GM10847 (cell line): ENCODE results near the gene PTPRO.

ENCODE experiments used
- POLR2A ChIP-seq: IDR thresholded peaks from 2 replicates; pipeline ENCODE4 v1.6.1; 2011; ENCODE audit not compliant: insufficient read length; ENCODE audit errors: extremely low read depth

PTPRO gene

DNA sequence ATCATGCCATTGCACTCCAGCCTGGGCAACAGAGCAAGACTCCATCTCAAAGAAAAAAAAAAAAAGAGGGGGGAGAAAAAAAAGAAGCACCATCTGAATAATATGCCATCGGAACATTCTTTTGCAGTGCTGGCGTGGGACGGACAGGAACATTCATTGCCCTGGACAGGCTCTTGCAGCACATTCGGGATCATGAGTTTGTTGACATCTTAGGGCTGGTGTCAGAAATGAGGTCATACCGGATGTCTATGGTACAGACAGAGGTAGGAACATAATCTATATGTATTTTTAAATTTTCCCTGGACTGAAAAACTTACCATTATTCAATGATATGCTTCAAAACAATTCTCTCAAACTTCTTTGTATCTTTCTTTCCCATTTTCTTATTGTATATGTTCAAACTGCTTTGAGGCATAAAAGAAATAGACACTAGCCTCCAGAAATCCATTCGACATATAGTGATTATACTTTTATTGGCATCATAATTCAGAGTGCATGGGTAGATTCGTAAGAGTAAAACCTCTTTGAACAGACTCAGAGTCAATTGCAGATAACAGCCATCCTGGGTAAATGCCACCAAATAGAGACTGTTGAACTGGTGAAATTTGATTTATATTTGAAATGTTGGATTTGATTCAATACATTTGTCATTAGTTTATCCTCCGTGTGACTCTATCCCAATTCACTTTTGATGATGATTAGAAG, 267.2 kb downstream of the PTPRO start:
- TF ChIP-seq POLR2A = no peak

DNA sequence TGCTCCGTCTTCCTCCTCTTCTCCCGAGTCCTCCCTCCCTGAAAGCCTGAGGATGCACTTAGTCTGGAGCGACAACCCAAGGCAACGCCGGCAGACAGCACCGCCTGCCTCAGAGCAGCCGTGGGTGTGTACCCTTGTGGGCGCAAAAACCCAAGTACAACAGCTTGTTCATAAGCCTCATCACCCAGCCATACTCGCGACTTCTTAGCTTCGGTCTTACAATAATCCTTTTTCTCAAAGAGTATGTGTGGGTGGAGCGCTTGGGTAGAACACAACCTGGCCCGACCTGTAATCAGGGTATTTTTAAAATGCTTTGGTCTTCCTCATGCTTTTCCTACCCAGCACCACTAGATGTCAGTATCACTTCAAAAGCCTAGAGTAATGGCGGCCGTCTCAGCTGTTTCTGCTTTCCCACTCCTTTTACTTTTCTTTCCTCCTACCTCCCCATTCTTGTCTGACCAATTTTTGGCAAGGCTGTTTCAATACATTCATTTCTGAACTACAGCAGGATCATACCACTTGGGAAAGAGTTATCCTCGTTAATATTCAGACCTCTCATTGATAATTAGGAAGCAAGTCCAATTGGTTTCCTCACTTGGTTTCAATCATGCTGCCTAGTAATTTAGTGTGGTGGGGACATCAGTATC, 268.0 kb downstream of the PTPRO start:
- no peak for TF ChIP-seq POLR2A

DNA sequence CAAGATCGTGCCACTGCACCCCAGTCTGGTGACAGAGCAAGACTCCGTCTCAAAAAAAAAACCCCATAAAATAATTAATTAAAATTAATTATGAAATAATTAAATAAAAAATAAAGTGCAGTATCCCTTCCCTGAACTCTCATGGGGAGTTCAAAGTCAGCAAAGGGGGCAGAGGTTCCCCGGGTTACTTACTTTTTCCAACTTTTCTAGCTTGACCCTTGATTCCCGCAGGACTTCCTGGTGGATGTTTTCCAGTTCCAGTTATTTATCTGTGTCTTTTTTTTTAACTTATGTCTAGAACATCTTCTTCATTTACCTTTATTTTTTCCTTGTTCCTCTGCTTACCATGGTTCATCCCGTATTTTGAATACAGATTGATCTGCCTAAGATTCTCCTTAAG, 269.5 kb downstream of the PTPRO start:
- TF ChIP-seq POLR2A = no peak

DNA sequence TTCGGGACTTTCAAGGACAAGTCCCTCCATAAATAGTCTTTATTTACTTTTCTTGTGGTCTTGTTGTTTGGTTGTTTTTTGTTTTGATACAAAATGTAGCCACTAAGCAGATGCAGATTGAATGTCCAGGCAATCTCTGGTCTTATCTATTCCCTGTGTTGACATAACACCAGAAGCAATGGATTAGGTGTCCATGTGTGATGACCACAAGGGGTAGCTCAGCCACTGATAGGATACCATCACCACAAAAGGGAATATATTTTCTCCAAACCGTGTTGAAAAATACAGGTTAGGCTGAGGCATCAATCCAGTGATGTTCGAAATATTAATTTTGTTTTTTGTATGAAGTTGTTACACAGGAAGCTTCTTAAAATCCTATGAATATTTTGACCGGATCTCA, 270.6 kb downstream of the PTPRO start:
- TF ChIP-seq POLR2A = no peak

DNA sequence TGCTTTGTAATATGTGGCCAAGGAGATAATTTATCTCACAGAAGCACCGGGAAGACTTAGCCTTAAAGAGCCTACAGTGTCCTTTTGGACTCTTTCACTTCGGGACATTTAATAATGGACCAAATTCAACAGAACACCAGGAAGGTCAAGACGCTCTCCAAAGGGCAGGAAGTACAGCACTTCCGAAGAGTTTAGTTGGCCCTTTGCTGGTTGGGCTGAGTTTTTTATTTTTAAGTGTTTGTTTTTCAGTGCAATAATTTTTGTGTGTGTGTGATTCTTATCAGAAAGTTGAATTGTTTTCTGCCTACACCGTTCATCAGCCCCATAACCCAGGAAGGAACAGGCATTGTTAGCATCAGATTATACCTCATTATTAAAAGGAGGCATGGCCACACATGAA, 273.9 kb downstream of the PTPRO start:
- TF ChIP-seq POLR2A = no peak

DNA sequence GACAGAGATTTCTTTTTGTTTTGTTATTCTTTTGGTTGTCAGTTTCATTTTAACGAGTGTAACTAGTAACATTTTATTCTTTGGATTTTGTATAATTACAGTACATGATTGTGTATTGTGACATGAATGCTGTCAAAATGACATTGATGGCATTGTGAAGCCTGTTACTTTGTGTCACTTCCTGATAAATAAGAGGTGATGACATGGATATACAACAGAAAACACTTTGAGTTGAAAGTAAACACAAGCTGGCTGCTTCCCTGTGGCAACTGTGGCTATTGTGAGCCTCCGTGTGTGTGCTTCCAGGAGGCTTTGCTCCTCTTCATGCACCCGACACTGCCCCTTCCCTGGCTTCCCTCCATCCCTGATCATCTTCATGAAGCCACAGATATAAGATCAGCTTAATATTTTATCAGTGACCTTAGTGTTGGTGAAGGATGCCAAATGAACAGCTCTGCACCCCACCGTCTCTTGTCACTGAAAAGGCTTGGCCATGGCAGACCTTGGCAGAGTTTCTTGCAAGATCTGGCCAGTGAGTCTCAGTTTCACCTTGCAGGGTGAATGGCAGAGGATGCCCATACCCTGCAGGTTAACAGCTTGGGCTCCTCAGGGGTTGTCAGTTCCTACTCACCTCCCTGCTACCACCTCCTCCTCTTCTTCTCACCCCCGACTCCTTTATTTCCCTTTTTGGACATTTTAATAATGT, 275.0 kb downstream of the PTPRO start:
- TF ChIP-seq POLR2A = no peak

DNA sequence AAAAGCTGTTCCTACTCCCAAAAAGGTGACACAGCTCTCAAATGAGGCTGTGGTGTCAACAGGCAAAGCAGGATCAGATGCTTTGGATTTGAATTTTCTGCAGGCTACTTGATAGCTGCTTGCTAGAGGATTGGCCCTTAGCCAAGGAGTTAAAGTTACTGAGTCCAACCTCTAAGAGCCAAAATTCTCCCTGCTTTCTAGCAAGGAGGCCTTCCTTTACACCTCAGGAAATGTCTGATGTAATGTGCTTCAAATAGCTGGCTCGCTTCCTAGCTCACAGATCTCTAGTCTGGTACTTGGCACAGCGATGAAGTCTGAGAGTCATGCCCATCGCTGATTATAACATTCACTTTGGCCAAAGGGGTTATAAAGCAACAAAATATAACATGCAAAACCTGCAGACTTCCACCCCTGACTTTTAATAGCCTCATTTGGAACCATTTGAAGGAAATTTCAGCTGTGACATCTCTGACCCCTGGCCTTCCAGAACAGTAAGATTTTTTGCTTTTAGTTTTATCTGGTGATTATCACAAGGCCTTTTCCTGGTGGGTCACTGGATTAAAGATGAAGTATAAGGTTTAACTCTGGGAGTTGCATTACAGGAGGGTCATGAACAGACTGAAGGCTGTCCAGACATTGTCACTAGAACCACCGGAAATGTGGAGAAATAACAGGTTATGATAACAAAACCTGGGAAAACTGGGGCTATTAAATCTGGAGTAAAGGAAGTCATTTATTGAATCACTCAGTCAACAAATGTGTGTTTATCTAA, 277.1 kb downstream of the PTPRO start:
- TF ChIP-seq POLR2A = no peak

DNA sequence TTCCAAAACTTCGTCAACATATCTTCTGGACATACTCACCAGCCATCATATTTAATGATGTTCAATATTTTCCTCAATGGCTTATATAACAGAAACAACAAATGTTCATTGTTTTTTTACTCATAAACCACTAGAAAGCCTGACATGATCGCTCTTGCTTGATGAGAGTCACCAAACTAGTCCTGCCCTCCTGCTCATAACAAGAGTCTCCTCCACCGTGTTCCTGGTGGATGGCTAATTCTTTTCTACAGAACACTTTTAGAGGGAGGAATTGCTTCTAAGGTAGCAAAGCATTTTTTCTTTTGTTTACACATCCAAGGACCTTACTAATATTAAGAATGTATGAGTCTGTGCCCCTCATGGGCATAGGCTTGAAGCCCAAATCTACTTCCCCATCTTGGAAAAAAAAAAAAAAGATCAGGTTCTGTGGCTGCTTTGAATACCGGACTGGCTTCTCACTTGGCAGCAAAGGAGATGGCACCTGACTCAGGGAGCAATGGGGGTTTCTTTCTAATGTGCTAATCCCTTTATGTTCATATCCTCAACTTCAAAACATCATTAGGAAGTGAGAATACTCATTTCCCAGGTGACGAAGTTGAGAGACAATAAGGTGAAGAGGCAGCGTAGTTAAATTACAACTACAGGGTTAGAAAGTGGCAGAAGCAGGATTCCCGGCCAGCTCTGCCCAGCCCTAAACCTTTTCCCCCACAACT, 278.1 kb downstream of the PTPRO start:
- no peak for TF ChIP-seq POLR2A

DNA sequence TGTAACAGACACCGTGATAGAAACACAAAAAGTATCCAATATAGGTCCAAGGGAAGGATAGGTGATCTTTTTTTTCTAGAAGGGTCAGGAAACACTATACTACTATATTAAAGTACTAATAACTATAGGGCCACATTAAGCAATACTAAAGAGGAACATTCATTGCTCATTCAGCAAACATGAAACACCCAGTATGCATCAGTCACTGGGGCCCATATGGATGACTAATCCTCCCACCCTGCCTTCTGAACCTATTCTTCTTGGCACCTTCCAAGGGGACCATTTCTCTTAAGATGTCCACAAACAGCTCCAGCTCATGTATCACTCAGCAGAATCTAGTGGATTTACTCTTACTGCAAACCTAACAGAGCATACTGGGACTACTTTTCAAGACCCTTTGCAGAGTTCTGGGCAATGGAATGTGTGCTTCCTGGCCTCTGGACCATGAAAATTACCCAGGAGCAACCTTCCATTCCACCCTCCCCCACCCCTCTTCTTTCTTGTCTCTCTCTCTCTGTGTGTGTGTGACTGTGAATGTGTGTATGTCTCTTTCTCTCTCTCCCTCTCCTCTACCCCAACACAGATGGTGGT, 279.0 kb downstream of the PTPRO start:
- TF ChIP-seq POLR2A = no peak

DNA sequence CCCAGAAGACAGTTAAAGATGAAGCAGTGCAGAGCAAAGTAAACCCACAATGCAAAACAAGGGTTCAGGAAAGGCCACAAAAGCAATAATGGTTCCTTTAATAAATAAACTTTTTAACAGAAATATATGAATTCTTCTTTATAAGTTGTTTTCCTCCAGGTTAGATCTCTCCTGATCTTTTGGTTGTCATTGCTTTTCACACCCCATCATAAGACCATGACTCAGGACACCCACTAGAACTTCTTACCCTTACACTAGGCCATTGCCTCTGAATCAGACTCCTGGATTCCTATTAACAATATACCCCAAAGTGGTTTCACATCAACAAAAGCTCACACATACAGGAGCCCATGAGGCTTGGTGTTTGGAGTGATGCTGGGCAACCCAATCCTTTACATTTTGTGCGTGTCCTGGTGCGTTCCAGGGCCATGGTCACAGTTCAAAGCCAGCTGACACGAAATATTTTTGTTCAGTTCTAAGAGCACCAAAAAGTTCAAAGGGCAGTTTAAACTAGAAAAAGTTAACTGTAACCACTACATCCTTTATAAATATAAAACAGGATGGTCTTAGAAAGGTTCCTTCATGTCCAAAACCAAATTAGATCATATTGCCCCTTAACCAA, 279.9 kb downstream of the PTPRO start:
- TF ChIP-seq POLR2A = no peak

DNA sequence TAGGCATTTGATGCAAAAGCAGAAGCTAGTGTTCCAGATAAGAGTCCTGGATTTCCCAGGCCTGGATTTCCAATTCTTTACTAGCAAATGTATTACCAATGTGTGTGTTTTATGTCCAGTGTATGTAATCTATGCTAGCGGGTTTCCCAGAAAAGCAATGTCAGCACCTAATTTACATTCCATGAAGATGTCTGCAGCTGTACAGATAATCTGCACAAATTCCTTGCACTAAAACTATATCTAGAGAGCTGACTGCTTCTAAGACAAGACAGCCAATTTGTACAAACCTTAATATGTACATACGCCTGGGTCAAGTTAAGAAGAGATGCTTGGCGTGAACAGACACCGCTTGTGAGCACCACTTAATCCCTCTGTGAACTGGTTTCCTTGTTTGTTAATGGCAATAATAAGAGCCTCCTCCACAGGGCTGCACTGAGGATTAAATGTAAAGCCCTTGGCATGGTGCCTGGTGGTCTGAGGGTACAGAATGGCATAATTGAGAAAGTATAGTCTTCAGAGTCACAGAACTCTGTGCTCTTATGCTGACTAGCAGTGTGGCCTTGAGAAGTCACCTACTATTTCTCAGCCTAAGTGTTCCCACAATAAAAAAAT, 281.3 kb downstream of the PTPRO start:
- no peak for TF ChIP-seq POLR2A

DNA sequence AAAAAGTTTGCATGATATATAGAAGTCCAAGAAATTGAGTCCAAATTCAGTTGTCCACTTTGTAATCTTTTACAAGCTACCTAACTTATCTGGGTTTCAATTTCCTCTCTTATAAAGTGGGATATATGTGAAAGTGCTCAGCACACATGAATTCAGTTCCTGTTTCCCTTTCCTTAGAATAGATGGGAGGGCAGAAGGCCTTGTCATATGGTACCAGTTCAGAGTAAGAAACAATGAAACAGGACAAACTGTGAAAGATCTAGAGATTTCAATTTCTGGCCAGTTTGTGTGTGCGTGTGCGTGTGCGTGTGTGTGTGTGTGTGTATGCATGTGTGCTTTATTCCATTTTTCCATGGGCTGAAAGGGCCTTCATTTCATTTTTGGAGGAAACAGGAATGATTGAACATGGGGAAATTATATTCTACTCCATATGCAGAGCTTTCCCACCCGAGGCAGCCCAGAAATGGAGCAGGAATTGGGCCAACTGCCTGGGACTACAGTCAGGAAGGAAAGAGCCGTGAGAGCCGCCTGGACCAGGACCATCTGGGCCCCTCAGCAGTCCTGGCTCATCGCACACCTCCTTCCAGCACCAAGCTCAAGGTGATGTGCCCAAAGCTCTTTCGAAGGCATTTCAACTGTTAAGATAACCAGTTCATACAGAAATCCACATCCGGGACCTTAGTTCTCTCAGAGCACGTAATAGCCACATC, 283.7 kb downstream of the PTPRO start:
- no peak for TF ChIP-seq POLR2A

DNA sequence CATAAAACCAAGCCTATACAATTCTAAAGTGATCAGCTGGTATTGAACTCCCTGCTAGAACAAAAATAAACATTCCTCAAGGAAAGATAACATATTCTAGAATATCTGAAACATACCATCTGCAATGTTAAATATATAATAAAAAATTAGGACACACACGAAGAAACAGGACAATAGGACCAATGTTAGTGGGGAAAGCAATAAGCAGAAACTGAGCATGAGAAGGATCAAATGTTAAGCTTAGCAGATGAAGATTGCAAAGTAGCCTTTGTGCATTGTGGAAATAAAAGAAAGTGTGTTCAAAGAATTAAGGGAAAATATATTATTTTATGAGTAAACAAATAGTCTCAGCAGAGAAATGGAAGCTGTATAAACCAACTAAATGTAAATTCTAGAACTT, 286.1 kb downstream of the PTPRO start:
- TF ChIP-seq POLR2A = no peak
